H1 (cell line): ENCODE measurements around the gene SMYD4. TPM values are rescaled to one million over a fixed set of nuclear protein-coding genes. Genes with fewer than 3 reads are reported as not detected.

Experiments
- CBX5 ChIP-seq: fragments of 300-800, 300-1000 bp; sonication (generic); IDR thresholded peaks from 2 replicates; pipeline ENCODE4 v1.7.1; 2016; ENCODE audit warnings: antibody characterized with exemption, low read length, low read depth
- EGR1 ChIP-seq: IDR thresholded peaks from 2 replicates; pipeline ENCODE4 v1.6.1; 2011; ENCODE audit warnings: low read depth, low read length, borderline replicate concordance
- polyA plus RNA-seq, 7 experiments: library from polyadenylated mRNA; depleted of rRNA in 3 of 7; stranded (reverse) in 5 of 7; unstranded in 2 of 7; fragments of >200 nt in 5 of 7; fragments of 200-250 nt in 2 of 7; gene quantifications; 1 replicate in 5 of 7; 2 replicates in 1 of 7; 4 replicates in 1 of 7; pipeline versions ENCODE4 v1.2.1 to v1.2.3, GENCODE V29; 2011 to 2013; ENCODE audit warnings: missing spikeins in 2 of 7, mixed read lengths in 2 of 7
- total RNA-seq: library from RNA; stranded (reverse); fragmentation: NEBNext Ultra II Directional; extraction: Animal tissue kit (Norgen Biotek cat#: 25700); gene quantifications from 2 replicates; pipeline ENCODE4 v1.2.1, GENCODE V29; 2021
- TF ChIP-seq, protein P1 (sequence below): IDR thresholded peaks from 2 replicates; pipeline ENCODE4 v1.6.1; 2012; ENCODE audit warnings: low read length, inconsistent platforms

The SMYD4 gene
- total and polyA plus RNA-seq, 2 of the 8 experiments (the other 6 are each of a cell fraction or from before 2014, with no cell fraction given), result 10.5 to 23.4 TPM

DNA sequence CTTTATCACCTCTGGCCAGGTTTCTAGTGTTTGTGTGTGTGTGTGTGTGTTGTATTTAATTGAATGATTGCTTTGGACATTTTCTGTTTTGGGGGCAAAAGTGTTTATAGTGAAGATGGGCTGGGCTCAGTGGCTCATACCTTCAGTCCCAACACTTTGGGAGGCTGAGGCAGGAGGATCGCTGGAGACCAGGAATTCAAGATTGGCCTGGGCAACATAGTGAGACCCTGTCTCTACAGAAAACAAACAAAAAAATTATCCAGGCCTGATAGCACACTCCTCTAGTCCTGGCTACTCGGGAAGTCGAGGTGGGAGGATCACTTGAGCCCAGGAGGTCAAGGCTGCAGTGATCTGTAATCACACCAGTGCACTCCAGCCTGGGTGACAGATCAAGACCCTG, 37.6 kb upstream of the SMYD4 start (continued):
- TF ChIP-seq EGR1 (no peak), CBX5 (no peak)
- TF ChIP-seq, protein P1, sequence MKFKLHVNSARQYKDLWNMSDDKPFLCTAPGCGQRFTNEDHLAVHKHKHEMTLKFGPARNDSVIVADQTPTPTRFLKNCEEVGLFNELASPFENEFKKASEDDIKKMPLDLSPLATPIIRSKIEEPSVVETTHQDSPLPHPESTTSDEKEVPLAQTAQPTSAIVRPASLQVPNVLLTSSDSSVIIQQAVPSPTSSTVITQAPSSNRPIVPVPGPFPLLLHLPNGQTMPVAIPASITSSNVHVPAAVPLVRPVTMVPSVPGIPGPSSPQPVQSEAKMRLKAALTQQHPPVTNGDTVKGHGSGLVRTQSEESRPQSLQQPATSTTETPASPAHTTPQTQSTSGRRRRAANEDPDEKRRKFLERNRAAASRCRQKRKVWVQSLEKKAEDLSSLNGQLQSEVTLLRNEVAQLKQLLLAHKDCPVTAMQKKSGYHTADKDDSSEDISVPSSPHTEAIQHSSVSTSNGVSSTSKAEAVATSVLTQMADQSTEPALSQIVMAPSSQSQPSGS, result no peak
